Measurements from ENCODE around the gene INTS6.

Gene INTS6

GRCh38 chr13:51499841-51500240 is 47.0 kb upstream of the INTS6 start:
- DNase-seq: no peak
- H3K4me3 ChIP-seq: no peak overlapping the region
- intact Hi-C loops (cut with DNase I; ENCODE audit: low total_unique reads): no loop called here
- no peak for TF ChIP-seq CTCF (IDR thresholded peaks at IDR 0.05)
- H3K36me3 ChIP-seq: no peaks in the 10 kb centered on the region
- peaks cover 0 to 16% (median 5%) of the 10 kb centered on the region in 4 donors for H3K4me1 ChIP-seq
- H3K9me3 ChIP-seq: no peaks in the 10 kb centered on the region
- no peaks in the 10 kb centered on the region for H3K27me3 ChIP-seq
- no peak overlapping the region for H3K27ac ChIP-seq

GRCh38 chr13:51495316-51495715 is 42.5 kb upstream of the INTS6 start:
- DNase-seq: no peak
- no peak for TF ChIP-seq CTCF (IDR thresholded peaks at IDR 0.05)
- no peaks in the 10 kb centered on the region for H3K4me1 ChIP-seq
- no peaks in the 10 kb centered on the region for H3K36me3 ChIP-seq
- intact Hi-C loops (cut with DNase I; ENCODE audit: low total_unique reads): no loop called here
- H3K27ac ChIP-seq: no peak overlapping the region
- H3K27me3 ChIP-seq: no peaks in the 10 kb centered on the region
- no peak overlapping the region for H3K4me3 ChIP-seq
- no peaks in the 10 kb centered on the region for H3K9me3 ChIP-seq

GRCh38 chr13:51494156-51494555 is 41.3 kb upstream of the INTS6 start:
- no peak overlapping the region for H3K27ac ChIP-seq
- no peak overlapping the region for H3K4me3 ChIP-seq
- no peak for TF ChIP-seq CTCF (IDR thresholded peaks at IDR 0.05)
- no peaks in the 10 kb centered on the region for H3K4me1 ChIP-seq
- intact Hi-C loops (cut with DNase I; ENCODE audit: low total_unique reads): no loop called here
- no peaks in the 10 kb centered on the region for H3K9me3 ChIP-seq
- no peaks in the 10 kb centered on the region for H3K27me3 ChIP-seq
- H3K36me3 ChIP-seq: no peaks in the 10 kb centered on the region
- DNase-seq: no peak

GRCh38 chr13:51488212-51488611 is 35.4 kb upstream of the INTS6 start:
- Histone ChIP-seq H3K36me3 (no peaks in the 10 kb centered on the region), H3K27ac (no peak overlapping the region), H3K4me3 (no peak overlapping the region), H3K27me3 (no peaks in the 10 kb centered on the region), H3K9me3 (no peaks in the 10 kb centered on the region), H3K4me1 (no peaks in the 10 kb centered on the region)
- intact Hi-C loops (cut with DNase I; ENCODE audit: low total_unique reads): no loop called here
- no peak for TF ChIP-seq CTCF (IDR thresholded peaks at IDR 0.05)
- DNase-seq: no peak

GRCh38 chr13:51481656-51482055 is 28.8 kb upstream of the INTS6 start:
- Histone ChIP-seq H3K4me3 (no peak overlapping the region), H3K4me1 (no peaks in the 10 kb centered on the region), H3K27me3 (no peaks in the 10 kb centered on the region), H3K36me3 (no peaks in the 10 kb centered on the region), H3K9me3 (no peaks in the 10 kb centered on the region), H3K27ac (no peak overlapping the region)
- intact Hi-C loops (cut with DNase I; ENCODE audit: low total_unique reads): no loop called here
- no peak for DNase-seq
- TF ChIP-seq CTCF (IDR thresholded peaks at IDR 0.05): no peak

- DNase-seq: no peak
- TF ChIP-seq CTCF (IDR thresholded peaks at IDR 0.05): no peak
- Histone ChIP-seq H3K27me3 (no peaks in the 10 kb centered on the region), H3K9me3 (no peaks in the 10 kb centered on the region), H3K27ac (no peak overlapping the region), H3K36me3 (no peaks in the 10 kb centered on the region), H3K4me1 (no peaks in the 10 kb centered on the region), H3K4me3 (no peak overlapping the region)
- intact Hi-C loops (cut with DNase I; ENCODE audit: low total_unique reads): no loop called here
Measured at GRCh38 chr13:51479199-51479523, 26.3 kb upstream of the INTS6 start.

Data from tibial artery (tissue), 4 donors.